Epithelial cell of umbilical artery (primary cell): ENCODE measurements around the gene ADNP2. TPM values are rescaled to one million over a fixed set of nuclear protein-coding genes. Genes with fewer than 3 reads are reported as not detected.

Source experiments
- total RNA-seq: library from RNA; depleted of rRNA; stranded (reverse); fragments of >200 nt; gene quantifications from 2 replicates; pipeline ENCODE4 v1.2.3, GENCODE V29; 2014

The ADNP2 gene
- total RNA-seq = 18.2 and 18.8 TPM in 2 replicates

GRCh38 chr18:80108739-80109675 lies at the start of gene ADNP2:
TSS of gene ADNP2 (plus strand) at chr18:80109262. CDS start at chr18:80117543, 8,281 bp downstream.

Other genes with a start within 250 kb of the ADNP2 start
- 34.0 and 37.0 TPM in 2 replicates for gene SLC66A2, start 157.6 kb upstream of the ADNP2 start, total RNA-seq
- 3.9 and 4.9 TPM in 2 replicates for gene HSBP1L1, start 144.6 kb upstream of the ADNP2 start, total RNA-seq
- 60.0 and 85.1 TPM in 2 replicates for gene TXNL4A, start 120.7 kb upstream of the ADNP2 start, total RNA-seq
- gene RBFA, start 74.8 kb upstream of the ADNP2 start, total RNA-seq = 32.2 and 38.5 TPM in 2 replicates
- gene PARD6G, start 138.3 kb downstream of the ADNP2 start, total RNA-seq = 0.46 and 0.97 TPM in 2 replicates